Sigmoid colon (tissue), 4 donors: ENCODE measurements around the gene IGFL3.

Experiments used
- EP300 ChIP-seq, 4 donors: sonication (generic); formaldehyde crosslinking; IDR thresholded peaks; one replicate each; pipeline ENCODE4 v1.6.1; 2017; ENCODE audit warnings: antibody characterized with exemption in 4 of 4
- POLR2A ChIP-seq, 2 donors: fragments of 450-650 bp; IDR thresholded peaks; one replicate each; pipeline ENCODE4 v1.6.1; 2016; ENCODE audit warnings: antibody characterized with exemption in 2 of 2, mild to moderate bottlenecking in 2 of 2, moderate library complexity in 2 of 2
- POLR2AphosphoS5 ChIP-seq, 4 donors: sonication (generic); formaldehyde crosslinking; IDR thresholded peaks; one replicate each; pipeline ENCODE4 v1.6.1; 2017; ENCODE audit warnings: antibody characterized with exemption in 4 of 4
- TF ChIP-seq, protein P1 (sequence below), 4 experiments: fragments of 450-650 bp in 3 of 4; fragments of 200-600 bp in 1 of 4; IDR thresholded peaks; one replicate each; pipeline ENCODE4 v1.5.1; 2016 to 2019; ENCODE audit warnings: antibody characterized with exemption in 4 of 4, mild to moderate bottlenecking in 3 of 4, moderate library complexity in 2 of 4

DNA sequence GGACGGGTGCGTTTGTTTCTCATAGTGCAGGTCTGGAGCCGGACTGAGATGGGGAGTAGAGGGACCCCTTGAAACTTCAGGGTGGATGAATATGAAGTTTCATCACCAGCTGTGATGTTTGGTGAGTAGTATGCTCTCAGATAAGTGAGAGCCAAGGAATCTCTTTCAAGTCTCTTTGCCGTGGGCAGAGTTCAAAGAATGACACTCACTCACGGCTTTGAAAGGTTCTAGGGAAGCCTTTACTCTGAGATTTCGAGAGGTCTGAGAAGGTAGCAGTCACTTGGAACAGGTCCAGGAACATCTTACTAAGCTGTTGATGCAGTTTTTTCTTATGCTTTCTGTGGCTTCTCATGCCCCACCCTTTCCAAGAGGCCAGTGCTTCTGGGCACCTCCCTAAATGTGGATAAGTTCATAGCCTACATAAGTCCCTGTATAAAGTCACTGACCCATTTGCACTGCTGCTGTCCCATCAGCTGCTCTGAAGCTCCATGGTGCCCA, 23.4 kb upstream of the IGFL3 start, which contains the start of gene IGFL2:
- TF ChIP-seq, protein P1, sequence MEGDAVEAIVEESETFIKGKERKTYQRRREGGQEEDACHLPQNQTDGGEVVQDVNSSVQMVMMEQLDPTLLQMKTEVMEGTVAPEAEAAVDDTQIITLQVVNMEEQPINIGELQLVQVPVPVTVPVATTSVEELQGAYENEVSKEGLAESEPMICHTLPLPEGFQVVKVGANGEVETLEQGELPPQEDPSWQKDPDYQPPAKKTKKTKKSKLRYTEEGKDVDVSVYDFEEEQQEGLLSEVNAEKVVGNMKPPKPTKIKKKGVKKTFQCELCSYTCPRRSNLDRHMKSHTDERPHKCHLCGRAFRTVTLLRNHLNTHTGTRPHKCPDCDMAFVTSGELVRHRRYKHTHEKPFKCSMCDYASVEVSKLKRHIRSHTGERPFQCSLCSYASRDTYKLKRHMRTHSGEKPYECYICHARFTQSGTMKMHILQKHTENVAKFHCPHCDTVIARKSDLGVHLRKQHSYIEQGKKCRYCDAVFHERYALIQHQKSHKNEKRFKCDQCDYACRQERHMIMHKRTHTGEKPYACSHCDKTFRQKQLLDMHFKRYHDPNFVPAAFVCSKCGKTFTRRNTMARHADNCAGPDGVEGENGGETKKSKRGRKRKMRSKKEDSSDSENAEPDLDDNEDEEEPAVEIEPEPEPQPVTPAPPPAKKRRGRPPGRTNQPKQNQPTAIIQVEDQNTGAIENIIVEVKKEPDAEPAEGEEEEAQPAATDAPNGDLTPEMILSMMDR (IDR thresholded peaks at IDR 0.05), result no peak
- TF ChIP-seq POLR2AphosphoS5 (IDR thresholded peaks at IDR 0.05), result no peak
- no peak for TF ChIP-seq POLR2A (IDR thresholded peaks at IDR 0.05)
- TF ChIP-seq EP300 (IDR thresholded peaks at IDR 0.05), result no peak
